Measurements from ENCODE around the gene RNF115.
"Not testable (repeated sequence)": the region's sequence is repeated elsewhere in the genome, so short reads cannot be mapped to it uniquely, and the experiment has no call there.

RNF115 gene

GRCh38 chr1:145823565-145824498 is at the start of gene RNF115, which contains the start of gene POLR3C:
TSS of gene RNF115 (minus strand) at chr1:145824095. CDS start at chr1:145823873, 222 bp downstream.
TSS of gene POLR3C (plus strand) at chr1:145824200. CDS start at chr1:145825777, 1,577 bp downstream.
- peak; percentile 91 for DNase-seq

GRCh38 chr1:145871994-145872924 is 48.4 kb upstream of the RNF115 start:
- peak; percentile 49 for DNase-seq

DNA sequence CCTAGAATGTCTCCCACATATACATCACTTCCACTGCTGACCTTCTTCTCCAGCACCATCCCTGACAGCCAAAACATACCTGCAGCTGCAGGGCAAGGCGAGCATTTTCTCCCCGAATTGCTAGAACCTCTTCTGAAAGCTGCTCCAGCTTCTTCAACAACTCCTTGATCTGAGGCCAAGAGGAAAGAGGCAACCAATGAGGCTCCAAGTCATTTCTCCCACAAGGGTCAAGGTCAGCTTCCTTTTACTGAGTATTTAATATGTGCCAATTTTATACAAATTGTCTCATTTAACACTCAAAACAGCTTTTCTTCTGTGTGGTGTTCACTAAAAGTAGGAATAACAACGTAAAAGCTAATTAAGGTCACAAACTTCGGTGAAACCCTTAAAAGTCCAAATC is 44.3 kb upstream of the RNF115 start:
- no peak for DNase-seq

DNA sequence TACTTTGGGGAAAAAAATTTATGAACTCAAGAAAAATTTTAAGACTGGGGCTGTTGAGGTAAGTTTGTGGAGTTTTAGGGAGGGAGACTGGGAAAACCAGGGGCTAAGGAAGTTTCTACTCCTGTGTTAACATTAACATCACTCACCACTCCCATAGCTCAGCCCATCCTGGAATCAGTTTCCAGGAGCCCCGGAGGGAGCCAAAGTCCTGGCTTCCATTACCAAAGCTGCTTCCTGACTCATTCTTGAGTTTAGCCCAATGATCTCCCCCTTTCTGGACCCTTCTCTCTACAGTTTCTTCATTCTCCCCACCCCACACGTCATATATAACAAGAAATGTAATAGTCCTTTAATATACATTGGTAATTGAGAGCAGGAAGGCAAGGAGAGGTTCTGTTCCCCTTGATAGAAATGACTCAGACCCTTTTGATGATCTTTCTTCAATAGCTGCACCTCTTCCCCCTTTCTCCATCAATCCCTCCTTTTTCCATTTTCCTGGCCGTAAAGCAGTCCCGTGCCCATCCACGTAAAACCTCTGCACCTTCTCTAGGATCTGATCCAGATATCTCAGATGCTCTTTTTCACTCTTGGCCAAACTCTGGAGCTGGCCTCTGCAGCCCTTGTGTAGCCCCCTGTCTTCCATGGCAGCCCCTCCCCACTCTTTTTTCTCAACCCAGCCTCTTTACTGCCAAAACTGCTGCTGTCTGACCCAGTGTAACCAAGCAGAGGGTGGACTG is 39.6 kb upstream of the RNF115 start:
- no peak for DNase-seq

GRCh38 chr1:145859491-145860023 is 35.7 kb upstream of the RNF115 start:
- DNase-seq: peak; percentile 83

DNA sequence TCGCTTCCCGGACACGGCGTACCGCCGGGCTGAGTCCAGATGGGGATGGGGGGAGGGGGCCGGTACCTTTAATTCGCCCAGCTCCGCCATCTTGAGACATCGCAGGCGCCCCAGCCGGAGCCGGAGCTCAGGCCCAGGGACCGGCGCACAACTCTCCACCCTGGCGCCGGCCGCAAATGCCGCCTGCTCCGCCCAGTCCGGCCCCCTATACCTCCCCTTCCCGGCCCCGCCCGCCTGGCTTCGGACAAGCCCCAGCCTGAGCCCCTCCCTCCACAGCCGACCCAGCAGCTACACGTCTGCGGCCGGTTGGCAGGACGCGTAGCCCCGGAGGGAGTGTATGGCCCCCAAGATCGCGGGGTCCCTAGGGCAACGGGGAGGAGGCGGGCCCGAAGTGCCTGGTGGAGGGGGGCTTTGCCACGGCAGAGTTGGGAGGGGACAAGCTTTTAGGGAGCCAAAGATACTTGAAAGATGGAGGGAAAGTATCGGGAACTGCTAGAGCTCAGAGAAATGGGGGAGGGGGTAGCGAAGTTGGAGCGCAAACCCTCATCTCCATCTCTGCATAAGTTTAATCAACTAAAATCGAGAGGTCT is 35.1 kb upstream of the RNF115 start, which contains the start of gene PIAS3:
Gene PIAS3, minus strand, starts transcription at position 181 of the 590 bp plus-strand sequence. Its CDS starts 91 bp downstream, at position 90.
- DNase-seq: peak; percentile 91

- peak; percentile 58 for DNase-seq
These were observed 34.5 kb upstream of the RNF115 start for GRCh38 chr1:145858238-145858900.

GRCh38 chr1:145857170-145857569 is 33.3 kb upstream of the RNF115 start:
- DNase-seq: no peak

GRCh38 chr1:145855426-145855948 is 31.6 kb upstream of the RNF115 start:
- no peak for DNase-seq

DNA sequence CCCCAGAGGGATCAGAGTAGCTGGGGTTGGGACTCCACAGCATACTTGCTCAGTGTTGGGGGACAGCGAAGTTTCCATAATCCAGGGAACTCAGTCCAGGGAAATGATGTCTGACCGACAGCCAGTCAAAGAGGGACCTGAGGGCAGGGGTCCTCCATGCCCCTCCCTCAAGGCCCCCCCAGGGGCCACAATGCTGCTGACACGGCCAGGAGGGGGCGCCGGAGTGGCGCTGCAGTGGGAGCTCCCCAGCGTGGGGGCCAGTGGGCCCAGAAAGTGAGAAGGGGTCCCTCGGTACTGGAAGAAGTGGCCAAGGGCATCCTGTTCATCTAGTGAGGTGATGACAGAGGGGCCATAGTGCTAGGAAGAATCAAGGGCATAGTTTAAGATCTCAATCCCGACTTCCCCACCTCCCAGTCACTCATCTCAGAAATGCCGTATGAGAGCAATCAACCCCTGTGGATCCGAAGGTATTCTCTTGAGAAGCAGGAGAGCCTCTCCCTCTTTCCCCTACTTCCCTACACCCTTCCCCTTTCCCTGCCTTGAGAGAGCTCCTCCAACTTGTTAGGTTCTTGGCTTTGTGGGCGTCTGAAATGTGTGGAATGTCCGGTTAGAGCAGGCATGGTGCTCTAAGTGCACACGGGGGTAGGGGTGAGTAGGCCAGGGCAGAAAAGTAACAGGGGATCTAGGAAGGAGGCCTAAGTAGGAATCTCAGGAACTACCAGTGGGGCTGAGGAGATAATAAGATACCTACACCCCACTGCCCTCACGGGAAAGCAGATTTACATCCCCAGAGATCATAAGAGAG is 25.7 kb upstream of the RNF115 start:
- no peak for DNase-seq

DNA sequence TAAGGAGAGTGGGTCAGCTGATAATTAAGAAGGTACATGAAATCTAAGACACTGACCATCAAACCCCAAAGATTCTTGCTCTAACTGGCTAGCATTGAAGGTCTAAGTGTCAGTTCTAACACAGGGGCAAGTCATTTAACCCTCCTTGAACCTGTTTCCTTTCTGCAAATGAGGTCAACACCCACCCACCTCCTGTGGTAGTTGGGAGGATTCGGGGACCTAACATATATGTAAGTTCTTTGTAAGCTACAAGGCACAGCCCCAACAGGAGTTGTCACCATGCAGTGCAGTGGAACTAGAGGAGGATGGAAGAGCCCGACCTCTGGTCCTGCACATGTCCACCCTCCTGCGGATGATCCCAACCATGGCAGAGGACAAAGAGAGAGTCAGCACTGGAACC is 23.9 kb upstream of the RNF115 start:
- DNase-seq: no peak

DNA sequence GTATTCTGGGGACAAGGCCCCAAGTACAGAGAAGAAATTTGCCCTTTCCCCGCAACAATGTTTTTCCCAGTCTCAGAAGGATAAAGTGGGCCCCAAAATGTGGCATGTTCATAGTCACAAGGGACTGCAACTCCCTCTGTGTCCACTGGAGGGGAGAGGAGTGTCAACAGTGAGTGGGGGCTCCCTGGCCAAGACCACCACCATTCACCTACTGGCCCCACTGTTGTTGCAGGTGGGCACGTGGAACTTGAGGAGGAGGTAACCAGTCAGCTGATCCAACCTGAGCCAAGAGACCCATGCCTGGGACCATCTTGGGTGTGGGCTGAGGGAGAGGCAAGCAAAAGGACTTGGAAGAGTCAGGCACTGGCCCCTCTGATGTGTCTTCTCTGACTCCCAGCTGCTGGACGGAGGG is 22.3 kb upstream of the RNF115 start:
- peak; percentile 40 for DNase-seq

GRCh38 chr1:145845514-145846161 is 21.7 kb upstream of the RNF115 start, which contains the start of gene NUDT17:
TSS of gene NUDT17 (plus strand) at chr1:145845630. CDS start at chr1:145845641, 11 bp downstream.
- DNase-seq: peak; percentile 83

DNA sequence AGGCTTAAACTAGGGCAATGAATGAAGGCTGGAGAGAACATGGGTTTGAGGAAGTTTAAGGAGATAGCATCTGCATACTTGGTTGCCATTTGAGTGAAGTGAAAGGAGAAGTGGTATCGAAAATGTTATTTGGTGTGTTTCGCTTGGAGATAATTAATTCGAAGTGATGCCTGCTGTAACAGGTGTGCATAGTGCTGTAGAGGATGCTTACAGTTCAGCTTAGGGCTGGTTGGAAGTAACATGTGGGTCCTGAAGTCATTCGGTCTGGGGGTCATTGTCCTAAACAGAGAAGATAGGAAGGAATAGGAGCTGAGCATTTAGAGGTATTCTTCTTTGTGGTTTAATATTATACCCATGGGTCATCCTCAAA is 21.2 kb upstream of the RNF115 start:
- no peak for DNase-seq

DNA sequence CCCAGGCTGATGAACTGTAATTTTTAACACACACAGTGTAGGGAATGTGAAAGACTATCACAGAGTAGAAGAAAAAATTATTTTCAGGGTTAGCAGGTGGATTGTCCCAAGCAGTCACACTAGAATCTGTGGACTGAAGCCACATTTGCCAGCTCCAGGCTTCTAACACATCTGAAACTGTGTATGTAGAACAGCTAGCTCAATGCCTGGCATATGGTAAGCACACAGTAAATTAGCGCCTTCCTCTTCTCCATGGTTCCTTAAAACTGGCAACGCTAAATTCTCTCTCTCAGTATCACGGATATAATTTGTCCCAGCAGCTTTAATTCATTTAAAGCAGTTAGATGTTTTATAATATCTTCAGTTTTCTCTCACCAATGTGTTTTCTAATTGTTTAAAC is 19.1 kb upstream of the RNF115 start:
- DNase-seq: no peak

DNA sequence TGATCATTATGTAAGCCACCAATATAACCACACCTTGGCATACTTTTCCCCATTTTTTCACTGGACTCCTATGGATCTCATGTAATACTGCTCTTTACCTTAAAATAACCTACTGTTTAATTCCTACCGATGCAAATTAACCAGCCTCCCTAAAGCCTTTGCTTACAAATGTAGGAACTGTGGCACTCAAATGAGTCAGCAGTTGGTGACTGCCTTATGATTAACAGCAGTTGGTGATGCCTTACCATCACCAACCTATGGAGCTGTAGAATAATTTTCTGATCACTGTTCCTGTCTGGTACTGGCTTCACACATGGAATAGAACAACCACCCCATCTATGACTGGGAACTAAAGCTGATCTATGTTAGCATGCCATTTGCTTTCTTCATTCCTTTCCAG is 13.8 kb upstream of the RNF115 start:
- DNase-seq: no peak

GRCh38 chr1:145830810-145831209 is 6.9 kb upstream of the RNF115 start:
- not testable (repeated sequence) for DNase-seq

- DNase-seq: no peak
These were observed 4.6 kb upstream of the RNF115 start for GRCh38 chr1:145828367-145829026.

DNA sequence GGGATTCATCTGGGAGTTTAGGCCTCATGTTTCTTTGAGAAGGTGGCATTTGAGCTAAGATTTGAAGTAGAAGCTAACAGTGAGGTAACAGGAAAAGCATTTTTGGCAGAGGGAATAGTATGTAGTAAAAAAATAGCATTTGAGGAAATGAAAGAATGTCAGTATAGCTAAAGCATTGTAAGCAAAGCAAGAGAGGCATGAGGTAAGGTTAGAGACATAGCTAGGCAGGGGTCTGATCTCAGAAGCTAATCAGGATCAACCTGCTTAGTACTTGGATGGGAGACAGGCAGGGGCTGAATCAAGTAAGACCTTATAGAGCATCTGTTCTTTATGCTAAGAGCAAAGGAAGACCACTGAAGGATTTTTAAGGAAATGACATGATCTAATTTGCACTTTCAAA is 4.1 kb upstream of the RNF115 start:
- no peak for DNase-seq
